ENCODE results near the gene RMI2. TPM values are rescaled to one million over a fixed set of nuclear protein-coding genes. Genes with fewer than 3 reads are reported as not detected.
"Not testable (repeated sequence)": the region's sequence is repeated elsewhere in the genome, so short reads cannot be mapped to it uniquely, and the experiment has no call there.

RMI2 gene
- 6.8 TPM for polyA plus RNA-seq (ENCODE audit: insufficient read length)

DNA sequence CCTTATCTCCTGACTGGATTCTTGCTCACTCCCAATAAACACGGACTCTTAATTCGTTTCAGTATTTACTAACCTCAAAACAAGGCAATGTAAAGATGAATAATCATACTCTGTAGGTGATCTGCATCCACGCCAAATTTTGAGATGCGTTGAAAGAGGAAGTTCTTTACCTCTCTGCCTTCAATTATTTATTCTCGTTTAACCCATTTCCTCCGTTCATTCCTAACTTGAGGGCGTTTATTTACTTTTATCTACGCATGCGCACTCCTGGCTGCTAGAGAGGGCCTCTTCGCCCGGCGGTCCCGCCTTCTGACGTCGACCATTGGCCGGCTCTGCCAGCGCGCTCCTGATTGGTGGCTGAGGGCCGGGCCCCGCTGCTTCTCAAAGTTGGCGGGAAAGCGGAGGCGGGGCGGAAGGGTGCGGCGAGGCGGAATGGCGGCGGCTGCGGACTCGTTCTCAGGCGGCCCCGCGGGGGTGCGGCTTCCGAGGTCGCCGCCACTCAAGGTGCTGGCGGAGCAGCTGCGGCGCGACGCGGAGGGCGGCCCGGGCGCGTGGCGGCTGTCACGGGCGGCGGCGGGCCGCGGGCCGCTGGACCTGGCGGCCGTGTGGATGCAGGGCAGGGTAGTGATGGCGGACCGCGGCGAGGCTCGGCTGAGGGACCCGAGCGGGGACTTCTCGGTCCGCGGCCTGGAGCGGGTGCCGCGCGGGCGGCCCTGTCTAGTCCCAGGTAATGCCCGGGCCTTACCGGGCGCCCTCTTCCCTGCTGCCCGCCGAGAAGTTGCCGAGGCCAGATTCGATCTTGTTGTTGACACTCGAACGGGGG is at the start of gene RMI2:
TSS of gene RMI2 (plus strand) at position 420 of the 823 bp plus-strand sequence. CDS start at position 433, 13 bp downstream.
- DNase-seq, result peak; percentile 97

DNA sequence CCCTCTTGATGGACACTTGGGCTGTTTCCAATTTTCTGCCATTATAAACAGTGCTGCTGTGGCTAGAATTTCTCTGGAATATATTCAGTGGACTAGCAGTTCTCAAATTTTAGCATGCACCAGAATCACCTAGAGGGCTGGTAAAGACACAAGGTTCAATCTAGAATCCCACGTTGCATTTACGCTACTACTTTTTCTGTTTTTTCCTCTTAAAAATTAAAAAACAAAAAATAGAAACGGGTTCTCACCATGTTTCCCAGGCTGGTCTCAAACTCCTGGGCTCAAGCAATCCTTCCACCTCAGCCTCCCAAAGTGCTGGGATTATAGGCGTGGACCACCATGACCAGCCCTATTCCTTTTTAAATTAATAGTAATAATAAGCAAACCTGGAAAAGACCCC is 49.6 kb upstream of the RMI2 start:
- no peak for DNase-seq

DNA sequence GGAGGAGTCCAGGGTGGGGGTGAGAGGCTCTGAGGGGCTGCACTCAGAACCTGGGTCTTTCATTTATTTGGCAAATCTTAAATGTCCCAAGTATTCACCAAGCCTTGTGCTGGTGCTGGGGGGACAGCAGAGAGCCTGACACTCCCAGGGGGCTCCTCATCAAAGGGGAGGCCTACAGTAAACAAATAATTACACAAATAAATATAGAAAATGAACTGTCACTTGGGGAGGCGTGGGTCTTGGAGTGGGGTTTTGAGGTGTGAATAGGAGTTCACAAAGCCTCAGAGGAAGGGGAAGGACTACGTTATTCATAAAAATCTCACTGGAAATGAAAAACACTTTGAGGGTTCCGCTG is 48.9 kb upstream of the RMI2 start:
- no peak for DNase-seq

DNA sequence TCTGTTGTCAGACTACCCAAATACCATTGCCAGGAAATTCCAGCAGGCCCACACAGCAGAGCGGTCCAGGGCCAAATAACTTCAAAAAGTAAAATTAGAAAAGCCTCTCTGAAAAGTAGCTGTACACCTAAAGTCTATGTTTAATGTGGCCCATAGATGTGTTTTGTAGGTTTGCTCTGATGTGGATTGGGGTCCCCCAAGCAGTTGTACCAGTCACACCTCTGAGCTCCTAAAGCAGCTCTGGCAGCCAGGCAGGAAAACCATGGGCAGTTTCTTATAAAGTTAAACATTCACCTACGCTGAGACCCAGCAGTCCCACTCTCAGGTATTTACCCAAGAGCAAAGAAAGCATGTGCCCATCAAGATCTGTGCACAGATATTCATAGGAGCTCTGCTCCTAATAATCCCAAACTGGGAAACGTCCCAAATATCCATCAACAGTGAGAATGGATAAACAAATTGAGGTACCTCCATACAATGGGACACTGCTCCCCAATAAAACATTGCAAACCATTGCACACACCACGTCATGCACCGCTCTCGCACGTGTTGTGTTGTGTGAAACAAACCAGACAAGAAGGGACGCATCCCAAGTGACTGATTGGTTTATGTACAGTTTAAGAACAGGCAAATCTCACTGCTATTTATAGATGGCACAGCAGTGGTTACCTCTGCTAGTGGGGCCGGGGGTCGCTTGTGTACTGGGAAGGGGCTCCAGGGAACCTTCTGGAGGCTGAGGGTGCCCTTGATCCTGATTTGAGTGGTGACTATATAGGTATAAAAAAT is 48.4 kb upstream of the RMI2 start:
- no peak for DNase-seq

DNA sequence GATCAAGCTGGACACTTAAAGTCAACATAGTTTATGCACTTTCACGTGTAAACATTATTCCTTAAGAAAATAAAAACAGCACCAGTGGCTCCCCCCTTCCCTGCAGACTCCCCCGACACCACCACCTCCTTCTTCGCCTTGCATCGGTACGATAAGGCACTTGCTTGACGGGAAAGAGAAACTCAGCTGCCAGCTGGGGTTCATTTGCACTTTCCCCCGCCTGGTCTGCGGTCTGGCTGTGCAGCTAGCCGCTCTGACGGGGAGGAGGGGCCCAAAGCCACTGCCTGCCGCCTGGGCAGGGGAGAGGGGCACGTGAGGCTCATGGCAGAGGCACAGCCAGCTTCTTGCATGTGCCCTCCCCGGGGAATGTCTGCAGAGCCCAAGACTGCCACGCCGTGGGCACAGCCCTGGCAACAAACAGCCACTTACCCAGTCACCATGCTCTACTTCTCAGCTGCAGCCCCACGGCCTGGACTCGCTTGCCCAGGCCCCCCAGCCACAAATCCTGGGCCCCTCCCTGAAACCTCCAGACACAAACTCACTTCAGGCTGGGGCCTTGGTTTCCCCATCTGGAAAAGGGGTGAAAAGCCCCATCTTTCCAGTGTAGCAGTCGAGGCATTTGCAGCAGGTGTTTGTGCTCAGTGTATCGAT is 47.6 kb upstream of the RMI2 start:
- peak; percentile 24 for DNase-seq

DNA sequence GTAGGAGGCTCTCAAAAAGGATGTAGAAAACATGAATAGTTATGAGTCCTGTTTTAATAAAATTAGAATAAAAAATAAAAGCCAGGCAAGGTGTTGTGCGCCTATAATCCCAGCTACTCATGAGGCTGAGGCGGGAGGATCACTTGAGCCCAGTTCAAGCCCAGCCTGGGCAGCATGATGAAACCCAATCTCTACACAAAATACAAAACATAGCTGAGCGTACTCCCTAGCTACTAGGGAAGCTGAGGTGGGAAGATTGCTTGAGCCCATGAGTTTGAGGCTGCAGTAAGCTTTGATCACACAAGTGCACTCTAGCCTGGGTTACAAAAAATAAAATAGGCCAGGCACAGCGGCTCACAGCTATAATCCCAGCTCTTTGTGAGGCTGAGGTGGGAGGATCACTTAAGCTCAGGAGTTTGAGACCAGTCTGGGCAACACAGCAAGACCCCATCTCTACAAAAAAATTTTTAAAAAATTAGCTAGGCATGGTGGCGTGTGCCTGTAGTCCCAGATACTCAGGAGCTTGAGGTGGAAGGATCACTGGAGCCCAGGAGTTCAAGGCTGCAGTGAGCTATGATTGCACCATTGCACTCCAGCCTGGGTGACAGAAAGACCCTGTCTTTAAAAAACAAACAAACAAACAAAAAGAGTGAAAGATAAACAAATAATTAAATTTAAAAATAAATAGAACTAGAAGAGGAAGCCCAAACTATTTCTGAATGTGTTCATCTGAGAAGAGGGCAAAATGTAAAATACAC is 46.9 kb upstream of the RMI2 start:
- DNase-seq, result no peak

DNA sequence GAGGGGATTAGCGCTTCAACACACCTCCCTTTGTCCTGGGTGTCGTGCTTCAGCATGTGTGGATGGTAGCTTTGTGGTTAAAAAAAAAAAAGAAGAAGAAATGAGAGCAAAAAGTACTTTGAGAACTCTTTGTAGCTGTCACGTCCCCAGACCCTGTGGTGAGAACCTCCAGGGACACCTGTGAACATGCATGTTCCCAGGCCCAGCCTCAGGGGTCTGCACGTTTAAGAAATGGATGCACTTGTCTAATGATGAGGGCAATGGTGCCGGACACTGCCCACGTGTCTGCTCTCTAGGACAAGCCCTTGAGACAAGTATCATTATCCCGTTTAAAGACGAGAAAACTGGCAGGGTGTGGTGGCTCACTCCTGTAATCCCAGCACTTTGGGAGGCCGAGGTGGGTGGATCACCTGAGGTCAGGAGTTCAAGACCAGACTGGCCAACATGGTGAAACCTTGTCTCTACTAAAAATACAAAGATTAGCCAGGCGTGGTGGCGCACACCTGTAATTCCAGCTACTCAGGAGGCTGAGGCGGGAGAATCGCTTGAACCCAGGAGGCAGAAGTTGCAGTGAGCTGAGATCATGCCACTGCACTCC is 46.2 kb upstream of the RMI2 start:
- not testable (repeated sequence) for DNase-seq

DNA sequence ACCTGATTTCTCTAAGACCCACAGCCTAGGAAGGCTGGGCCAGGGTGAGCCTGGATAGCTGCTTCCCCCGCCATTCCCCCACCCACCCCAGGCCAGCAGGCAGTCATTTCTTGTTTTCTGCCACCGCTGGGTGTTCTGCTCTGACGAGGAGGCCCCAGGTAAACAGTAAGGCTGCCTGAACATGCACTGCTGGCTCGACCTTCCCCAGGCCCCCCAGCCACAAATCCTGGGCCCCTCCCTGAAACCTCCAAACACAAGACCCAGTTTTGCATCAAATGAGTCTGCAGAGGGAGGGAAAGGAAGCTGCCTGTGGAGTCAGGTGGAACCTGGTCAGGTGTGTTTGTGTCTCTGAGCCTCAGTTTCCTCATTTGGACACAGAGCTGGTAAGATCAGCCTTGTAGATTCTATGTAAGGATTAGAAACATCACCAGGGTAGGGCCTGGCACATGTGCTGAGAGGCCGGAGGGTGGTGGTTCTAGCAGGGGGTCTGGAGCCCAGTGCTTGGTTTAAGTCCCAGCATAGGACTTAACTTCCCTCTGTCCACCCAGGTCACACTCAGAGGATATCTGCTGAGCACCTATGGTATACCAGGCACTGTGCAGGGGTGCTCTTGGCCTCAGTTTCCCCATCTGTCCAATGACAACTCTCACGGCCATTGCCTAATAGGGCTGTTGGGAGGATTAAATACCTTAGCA is 45.2 kb upstream of the RMI2 start:
- no peak for DNase-seq

DNA sequence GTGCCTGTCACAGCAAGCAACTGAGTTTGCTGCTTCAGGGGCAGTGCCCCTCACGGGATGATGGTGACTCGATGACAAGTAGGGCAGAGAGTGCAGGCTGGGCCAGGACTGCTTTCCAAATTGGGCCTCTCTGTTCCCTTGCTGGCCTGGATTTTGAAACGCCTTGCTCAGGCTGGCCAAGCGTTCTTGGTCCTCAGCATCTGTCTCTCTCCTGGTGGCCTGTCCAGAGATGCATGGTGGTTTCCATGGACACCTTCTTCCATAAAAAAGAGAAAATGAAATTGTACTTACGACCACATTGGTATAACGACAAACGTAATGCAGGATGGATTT is 44.7 kb upstream of the RMI2 start:
- DNase-seq, result no peak

DNA sequence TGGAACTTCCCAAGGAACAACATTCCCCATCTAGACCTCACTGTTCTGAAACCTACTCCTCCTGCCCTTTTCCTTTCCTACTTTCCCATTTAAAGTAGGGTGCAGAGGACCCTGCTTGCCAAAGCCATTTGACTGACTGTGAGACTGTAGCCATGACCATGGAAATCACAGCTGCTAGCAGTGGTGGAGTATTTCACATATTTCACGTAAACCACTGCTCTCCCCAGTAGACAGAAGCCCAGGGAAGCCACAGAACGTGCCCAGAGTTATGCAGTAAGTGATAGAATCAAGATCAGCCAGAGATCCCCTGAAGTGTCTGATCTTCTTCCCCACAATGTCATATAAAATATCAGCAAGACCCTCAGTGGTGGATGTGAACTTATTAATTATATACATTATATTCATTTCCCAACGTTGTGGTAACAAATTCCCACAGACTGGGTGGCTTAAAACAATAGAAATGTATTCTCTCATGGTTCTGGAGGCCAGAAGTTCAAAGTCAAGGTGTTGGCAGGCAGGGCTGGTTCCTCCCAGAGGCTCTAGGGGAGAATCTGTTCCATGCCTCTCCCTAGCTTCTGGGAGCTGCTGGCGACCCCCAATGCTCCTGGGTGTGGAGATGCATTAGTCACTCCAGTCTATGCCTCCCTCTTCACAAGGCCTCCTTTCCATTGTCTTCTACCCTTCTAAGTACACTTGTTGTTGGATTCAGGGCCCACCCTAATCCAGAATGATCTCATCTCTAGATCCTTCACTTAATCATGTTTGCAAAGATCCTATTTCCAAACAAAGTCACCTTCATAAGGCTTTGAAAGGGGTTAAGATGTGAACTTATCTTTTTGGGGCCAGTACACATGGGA is 43.4 kb upstream of the RMI2 start:
- DNase-seq, result no peak

DNA sequence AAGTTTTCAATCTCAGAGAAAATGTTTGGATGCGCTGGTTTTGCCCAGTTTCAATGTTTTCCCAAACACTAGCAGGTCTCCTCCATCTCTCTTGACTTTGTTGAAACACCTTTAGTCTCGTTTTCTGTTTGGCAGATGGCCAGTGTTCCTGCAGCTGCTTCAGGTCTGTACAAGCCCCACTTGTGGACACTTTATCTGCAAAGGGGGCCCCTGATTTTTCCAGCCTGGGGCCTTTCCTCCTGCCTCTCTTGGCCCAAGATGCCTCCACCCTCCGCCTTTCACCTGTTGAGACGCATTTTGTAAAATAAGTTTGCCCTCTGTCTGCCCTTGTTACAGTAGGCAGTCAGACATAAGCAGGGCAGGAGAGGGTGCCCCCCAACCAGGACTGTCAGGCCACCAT is 42.3 kb upstream of the RMI2 start:
- no peak for DNase-seq

DNA sequence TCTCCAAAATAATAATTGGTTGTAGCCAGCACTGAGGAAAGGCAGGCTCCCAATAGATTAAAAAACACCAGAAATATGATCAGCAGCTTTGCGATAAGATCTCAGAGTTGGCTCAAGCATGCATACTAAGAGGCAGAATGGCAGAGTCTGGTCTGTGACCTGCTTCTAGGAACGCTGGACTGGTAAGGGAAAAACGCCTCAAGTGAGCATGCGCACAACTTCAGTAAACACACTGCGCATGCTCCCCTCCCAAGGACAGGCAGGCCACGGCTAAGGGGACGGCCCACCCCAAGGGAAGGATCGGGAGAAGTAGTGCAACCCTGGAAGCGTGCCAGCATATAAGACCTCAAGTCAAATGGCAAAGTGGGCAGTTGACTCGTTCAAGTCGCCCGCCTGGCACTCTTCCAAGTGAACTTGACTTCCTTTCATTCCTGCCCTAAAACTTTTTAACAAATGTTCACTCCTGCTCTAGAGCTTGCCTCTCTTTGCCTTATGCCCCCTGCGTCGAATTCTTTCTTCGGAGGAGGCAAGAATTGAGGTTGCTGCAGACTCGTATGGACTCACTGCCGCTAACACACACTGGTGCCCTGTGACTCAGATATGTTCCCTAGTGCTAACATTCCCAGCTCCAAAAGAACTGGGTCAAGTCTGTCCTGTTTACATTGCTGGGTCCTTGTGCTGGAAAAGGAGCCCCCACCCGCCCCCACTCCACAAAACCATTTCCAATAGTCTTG is 41.7 kb upstream of the RMI2 start:
- DNase-seq, result no peak

DNA sequence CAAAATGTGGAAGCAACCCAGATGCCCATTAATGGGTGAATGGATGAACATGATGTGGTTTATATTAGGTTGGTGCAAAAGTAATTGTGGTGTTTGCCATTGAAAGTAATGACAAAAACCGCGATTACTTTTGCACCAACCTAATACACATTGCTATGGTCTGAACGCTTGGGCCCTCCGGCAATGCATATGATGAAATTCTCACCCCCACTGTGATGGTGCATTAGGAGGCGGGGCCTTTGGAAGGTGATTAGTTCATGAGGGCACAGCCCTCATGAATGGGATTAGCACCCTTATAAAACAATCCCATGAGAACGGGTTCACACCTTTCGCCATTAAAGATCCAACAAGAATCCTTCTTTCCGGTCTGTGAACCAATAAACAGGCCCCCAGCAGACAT is 38.9 kb upstream of the RMI2 start:
- no peak for DNase-seq

DNA sequence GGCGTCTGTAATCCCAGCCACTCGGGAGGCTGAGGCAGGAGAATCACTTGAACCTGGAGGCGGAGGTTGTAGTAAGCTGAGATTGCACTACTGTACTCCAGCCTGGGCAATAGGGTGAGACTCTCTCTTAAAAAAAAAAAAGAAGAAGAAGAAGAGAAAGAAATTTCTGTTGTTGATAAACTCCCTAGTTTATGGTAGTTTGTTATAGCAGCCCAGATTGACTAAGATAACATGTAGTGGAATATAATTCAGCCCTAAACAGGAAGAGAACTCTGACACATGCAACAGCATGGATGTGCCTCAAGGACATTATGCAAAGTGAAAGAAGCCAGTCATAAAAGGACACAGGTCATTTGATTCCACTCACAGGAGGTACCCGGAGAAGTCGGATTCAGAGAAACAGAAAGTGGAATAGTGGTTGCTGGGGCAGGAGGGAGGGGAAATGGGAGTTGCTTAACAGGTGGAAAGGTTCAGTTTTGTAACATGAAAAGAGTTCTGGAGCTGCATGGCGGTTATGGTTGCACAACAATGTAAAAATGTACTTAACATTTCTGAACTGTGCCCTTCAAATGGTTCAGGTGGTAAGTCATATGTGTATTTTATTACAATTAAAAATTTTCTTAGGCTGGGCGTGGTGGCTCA is 38.1 kb upstream of the RMI2 start:
- no peak for DNase-seq

DNA sequence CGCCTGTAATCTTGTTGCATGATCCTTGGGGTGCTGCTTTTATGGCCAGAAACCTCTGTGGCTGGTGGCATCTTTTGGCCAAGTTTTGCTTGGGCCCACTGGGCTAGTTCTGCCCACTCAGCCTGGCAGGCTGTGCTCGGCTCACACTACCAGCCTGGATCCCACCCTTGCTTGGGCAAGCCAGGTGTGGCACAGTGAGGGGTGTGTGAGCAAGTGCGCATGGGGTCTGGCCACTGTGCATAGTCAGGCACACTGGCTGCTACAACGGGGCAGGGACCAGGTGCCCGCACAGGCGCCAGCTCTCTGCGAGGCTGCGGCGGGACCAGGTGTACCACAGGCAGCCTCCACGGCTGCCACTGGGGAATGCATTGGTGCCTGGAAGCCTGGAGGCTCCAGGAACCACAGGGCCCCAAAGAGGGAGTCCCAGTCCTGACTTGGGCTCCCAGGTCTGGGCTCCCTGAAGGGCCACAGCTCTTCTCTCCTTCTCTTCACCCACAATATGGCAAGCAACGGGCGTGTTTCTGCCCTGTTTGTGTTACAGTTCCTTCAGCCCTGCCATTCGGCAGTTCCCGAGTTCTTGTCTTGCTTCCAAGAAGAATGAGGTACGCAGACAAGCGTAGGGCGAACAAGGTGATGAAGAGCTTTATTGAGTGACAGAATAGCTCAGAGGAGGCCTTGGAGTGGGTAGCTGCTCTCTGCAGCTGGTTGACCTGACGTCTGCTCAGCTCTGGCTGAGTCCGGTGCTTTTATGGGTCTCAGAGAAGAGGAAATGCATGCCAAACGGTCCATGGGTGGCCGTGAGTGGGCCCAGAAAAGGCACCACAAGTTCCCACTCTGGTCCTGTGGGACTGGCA is 37.4 kb upstream of the RMI2 start:
- DNase-seq, result no peak

DNA sequence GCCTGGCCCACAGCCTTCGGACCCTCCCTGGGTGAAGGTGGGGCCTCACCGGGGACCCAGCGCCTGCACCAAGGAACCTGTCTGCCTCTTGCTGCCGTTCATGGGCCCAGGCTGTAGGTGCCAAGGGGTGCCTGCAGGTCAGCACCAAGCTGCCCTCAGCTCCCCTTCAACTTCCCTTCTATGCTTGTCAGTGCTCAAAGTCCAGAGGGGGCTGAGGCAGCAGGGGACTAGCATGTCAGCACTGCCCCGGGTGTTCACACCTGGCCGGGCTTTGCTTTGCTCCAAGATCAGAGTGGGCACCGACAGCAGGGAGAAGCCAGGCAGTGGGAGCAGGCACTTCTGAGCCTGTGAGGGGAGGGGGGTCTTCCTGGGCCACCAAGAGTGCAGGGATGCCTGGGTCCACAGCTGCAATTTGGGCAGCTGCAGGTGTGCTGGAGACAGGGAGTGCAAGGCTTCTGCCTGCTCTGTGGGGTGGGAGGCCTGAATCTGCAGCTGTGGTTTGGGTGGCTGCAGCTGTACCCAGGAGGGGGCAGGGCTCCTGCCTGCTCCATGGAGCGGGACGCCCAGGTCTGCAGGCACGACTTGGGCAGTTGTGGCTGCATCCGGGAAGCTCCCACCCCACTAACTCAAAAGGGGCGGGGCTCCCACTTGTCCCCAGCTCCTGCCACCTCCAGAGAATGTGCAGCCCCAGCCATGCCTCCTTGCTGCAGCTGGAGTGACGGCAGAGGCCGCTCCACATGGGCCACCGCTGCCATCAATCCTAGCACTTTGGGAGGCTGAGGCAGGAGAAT is 36.6 kb upstream of the RMI2 start:
- DNase-seq, result no peak

DNA sequence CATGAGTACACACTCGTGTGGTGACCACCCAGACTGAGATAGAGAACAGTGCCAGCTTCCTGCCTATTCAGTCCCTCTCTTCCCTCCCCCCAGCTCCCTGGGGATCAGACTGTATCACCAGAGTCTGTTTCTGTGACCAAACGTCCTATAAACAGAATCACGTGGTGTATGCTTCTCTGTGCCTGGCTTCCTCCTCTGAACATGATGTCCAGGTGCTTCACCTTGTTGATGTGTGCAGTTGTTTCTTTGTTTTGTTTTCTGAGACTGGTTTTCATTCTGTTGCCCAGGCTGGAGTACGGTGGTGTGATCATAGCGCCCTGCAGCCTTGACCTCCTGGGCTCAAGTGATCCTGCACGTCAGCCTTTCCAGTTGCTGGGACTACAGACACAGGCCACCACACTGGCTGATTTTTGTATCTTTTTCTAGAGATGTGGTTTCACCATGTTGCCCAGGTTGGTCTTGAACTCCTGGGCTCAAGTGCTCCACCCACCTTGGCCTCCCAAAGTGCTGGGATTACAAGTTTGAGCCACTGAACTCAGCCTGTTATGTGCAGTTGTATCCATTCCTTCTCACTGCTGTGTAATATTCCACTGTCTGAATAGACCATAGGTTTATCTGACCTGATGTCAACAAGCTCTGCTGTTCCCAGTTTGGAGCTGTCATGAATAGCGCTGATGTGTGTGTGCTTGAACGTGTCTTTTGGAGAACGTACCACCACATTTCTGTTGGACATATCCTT is 35.2 kb upstream of the RMI2 start:
- no peak for DNase-seq
